MM.1S (cell line): ENCODE data around the gene TRAP1.

ENCODE experiments used
- DNase-seq: peaks from one replicate; pipeline ENCODE4 v3.0.0-alpha.2; 2015
- H2AFZ ChIP-seq: fragments of 300-600 bp; sonication (generic); 2 replicates; pipeline ENCODE4 v1.6.0; 2016; ENCODE audit warnings: antibody characterized with exemption, low read length
- H3F3A ChIP-seq: fragments of 300-600 bp; sonication (generic); 2 replicates; pipeline ENCODE4 v1.6.1; 2016; ENCODE audit warnings: mild to moderate bottlenecking, antibody characterized with exemption, low read length, moderate library complexity, mixed read lengths; ENCODE audit not compliant: insufficient read depth
- H3K27ac ChIP-seq: fragments of 300-600 bp; sonication (generic); 2 replicates; pipeline ENCODE4 v1.5.1; 2016; ENCODE audit warnings: mild to moderate bottlenecking, low read length
- H3K27me3 ChIP-seq: fragments of 300-600 bp; sonication (generic); replicated peaks from 2 replicates; pipeline ENCODE4 v1.6.0; 2016; ENCODE audit warnings: low read length; ENCODE audit not compliant: insufficient read depth
- H3K36me3 ChIP-seq: fragments of 300-600 bp; sonication (generic); replicated peaks from 2 replicates; pipeline ENCODE4 v1.6.1; 2016; ENCODE audit warnings: mild to moderate bottlenecking, low read length, mixed read lengths; ENCODE audit not compliant: insufficient read depth
- H3K4me1 ChIP-seq: fragments of 300-600 bp; sonication (generic); 2 replicates; pipeline ENCODE4 v1.6.1; 2016; ENCODE audit warnings: low read length, mixed read lengths
- H3K4me2 ChIP-seq: fragments of 300-600 bp; sonication (generic); 2 replicates; pipeline ENCODE4 v1.6.0; 2016; ENCODE audit warnings: low read depth, low read length
- H3K4me3 ChIP-seq: fragments of 300-600 bp; sonication (generic); 2 replicates; pipeline ENCODE4 v1.5.1; 2016; ENCODE audit warnings: low read length, mixed read lengths
- H3K79me2 ChIP-seq: fragments of 300-600 bp; sonication (generic); 2 replicates; pipeline ENCODE4 v1.6.1; 2016; ENCODE audit warnings: mixed run types, low read length, mixed read lengths
- H3K9ac ChIP-seq: fragments of 300-600 bp; sonication (generic); 2 replicates; pipeline ENCODE4 v1.6.1; 2016; ENCODE audit warnings: low read length, mixed read lengths
- H3K9me2 ChIP-seq: fragments of 300-600 bp; sonication (generic); replicated peaks from 2 replicates; pipeline ENCODE4 v1.6.1; 2016; ENCODE audit warnings: mild to moderate bottlenecking, low read length, mixed read lengths; ENCODE audit not compliant: insufficient read depth
- H3K9me3 ChIP-seq: fragments of 300-600 bp; sonication (generic); replicated peaks from 2 replicates; pipeline ENCODE4 v1.6.1; 2016; ENCODE audit warnings: mild to moderate bottlenecking, low read length, mixed read lengths; ENCODE audit not compliant: insufficient read depth
- H4K20me1 ChIP-seq: fragments of 300-600 bp; sonication (generic); 2 replicates; pipeline ENCODE4 v1.6.1; 2016; ENCODE audit warnings: mild to moderate bottlenecking, low read length, moderate library complexity, mixed read lengths; ENCODE audit not compliant: insufficient read depth
- EZH2 ChIP-seq: fragments of 300-600 bp; sonication (generic); optimal IDR thresholded peaks from 2 replicates; pipeline ENCODE3; 2017; ENCODE audit warnings: low read depth, mild to moderate bottlenecking, antibody characterized with exemption, low read length, mixed read lengths
- EZH2phosphoT487 ChIP-seq: fragments of 300-600 bp; sonication (generic); IDR thresholded peaks from 2 replicates; pipeline ENCODE4 v1.6.1; 2018; ENCODE audit warnings: antibody characterized with exemption, low read length
- TF ChIP-seq, protein P1 (sequence below): fragments of 300-600 bp; sonication (generic); IDR thresholded peaks from 2 replicates; pipeline ENCODE4 v1.5.1; 2016; ENCODE audit warnings: antibody characterized with exemption, low read length, mixed read lengths

TRAP1 gene

DNA sequence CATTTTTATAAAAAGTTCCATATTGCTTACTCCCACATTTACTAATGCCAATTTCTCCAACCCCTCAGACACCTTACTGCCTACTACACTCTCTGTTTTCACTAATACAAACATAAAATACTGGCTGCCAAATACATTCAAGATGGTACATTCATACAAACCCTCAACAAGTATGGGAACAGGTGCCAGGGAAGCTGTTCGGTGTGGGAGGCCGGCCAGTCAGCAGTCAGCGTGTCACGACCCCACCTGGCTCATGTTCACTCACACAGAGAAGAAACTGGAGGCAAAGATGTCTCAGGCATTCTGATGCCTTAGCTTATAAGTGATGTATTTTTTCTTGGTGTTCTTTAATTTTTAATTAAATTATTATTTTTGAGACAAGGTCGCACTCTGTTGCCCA, 42.4 kb upstream of the TRAP1 start:
- H3K27me3 ChIP-seq, result no peaks in the 10 kb centered on the region

DNA sequence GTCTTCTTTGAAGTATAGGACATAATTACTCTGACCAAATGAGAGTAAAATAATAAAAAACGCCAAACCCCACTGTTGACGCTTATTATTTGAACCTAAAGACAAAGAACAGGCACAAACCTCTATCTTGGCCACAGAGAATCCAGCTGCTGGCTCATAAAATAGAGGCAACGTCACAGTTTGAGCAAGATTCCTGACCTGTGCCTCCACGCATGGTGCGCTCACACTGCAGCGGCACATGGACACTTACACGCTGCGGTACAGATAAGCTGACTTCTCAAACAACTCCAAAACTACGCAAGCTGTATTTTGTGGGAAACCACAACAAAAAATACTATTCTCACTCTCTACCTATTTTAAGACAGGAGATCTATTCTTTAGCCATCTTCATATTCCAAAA, 38.8 kb upstream of the TRAP1 start:
- no peaks in the 10 kb centered on the region for H4K20me1 ChIP-seq
- H3K9ac ChIP-seq, result no peak overlapping the region
- H3K4me1 ChIP-seq, result no peaks in the 10 kb centered on the region
- H3F3A ChIP-seq, result no peaks in the 10 kb centered on the region
- DNase-seq, result no peak
- H3K9me3 ChIP-seq, result no peaks in the 10 kb centered on the region
- H3K4me2 ChIP-seq, result no peak overlapping the region
- no peaks in the 10 kb centered on the region for H3K9me2 ChIP-seq
- H3K4me3 ChIP-seq, result no peak overlapping the region
- TF ChIP-seq EZH2, result no peak
- TF ChIP-seq, protein P1, sequence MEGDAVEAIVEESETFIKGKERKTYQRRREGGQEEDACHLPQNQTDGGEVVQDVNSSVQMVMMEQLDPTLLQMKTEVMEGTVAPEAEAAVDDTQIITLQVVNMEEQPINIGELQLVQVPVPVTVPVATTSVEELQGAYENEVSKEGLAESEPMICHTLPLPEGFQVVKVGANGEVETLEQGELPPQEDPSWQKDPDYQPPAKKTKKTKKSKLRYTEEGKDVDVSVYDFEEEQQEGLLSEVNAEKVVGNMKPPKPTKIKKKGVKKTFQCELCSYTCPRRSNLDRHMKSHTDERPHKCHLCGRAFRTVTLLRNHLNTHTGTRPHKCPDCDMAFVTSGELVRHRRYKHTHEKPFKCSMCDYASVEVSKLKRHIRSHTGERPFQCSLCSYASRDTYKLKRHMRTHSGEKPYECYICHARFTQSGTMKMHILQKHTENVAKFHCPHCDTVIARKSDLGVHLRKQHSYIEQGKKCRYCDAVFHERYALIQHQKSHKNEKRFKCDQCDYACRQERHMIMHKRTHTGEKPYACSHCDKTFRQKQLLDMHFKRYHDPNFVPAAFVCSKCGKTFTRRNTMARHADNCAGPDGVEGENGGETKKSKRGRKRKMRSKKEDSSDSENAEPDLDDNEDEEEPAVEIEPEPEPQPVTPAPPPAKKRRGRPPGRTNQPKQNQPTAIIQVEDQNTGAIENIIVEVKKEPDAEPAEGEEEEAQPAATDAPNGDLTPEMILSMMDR, result no peak
- no peak for TF ChIP-seq EZH2phosphoT487
- 0 out of 2 replicates have a peak, but pooled peaks cover 7% of the 10 kb centered on the region for H3K79me2 ChIP-seq
- H3K36me3 ChIP-seq, result 0 out of 2 replicates have a peak, but pooled peaks cover 10% of the 10 kb centered on the region
- H2AFZ ChIP-seq, result no peak overlapping the region
- H3K27me3 ChIP-seq, result no peaks in the 10 kb centered on the region
- no peak overlapping the region for H3K27ac ChIP-seq

More for the DNA sequence above, 42.4 kb upstream of the TRAP1 start:
- H3K27ac ChIP-seq, result no peak overlapping the region
- no peaks in the 10 kb centered on the region for H3K79me2 ChIP-seq
- H4K20me1 ChIP-seq, result no peaks in the 10 kb centered on the region
- H3K9me3 ChIP-seq, result no peaks in the 10 kb centered on the region
- H3K4me3 ChIP-seq, result no peak overlapping the region
- 0 out of 2 replicates have a peak, but pooled peaks cover 10% of the 10 kb centered on the region for H3K36me3 ChIP-seq
- no peak overlapping the region for H2AFZ ChIP-seq
- H3K4me1 ChIP-seq, result no peaks in the 10 kb centered on the region
- no peak for DNase-seq
- no peaks in the 10 kb centered on the region for H3F3A ChIP-seq
- H3K9me2 ChIP-seq, result no peaks in the 10 kb centered on the region
- no peak overlapping the region for H3K4me2 ChIP-seq
- no peak overlapping the region for H3K9ac ChIP-seq
- TF ChIP-seq EZH2 (no peak), EZH2phosphoT487 (no peak)
- TF ChIP-seq, protein P1, result no peak

DNA sequence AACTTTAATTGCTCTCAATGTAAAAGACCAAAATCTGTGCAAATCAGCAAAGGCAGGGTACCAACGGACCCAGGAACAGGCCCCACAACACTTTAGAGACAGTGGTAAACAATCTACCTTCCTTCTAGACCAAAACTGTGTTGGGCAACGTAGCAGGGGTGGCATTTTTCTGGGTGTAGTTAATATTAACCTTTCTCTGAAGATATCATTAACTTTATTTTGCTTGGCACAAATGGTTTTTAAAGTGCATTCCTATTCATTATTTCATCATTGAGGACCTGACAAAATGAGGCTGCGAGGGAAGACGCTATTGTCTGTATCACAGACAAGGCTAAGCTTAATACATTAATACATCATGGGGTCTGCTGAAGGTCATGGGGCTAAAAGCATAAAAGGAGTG, 37.9 kb upstream of the TRAP1 start:
- TF ChIP-seq, protein P1, result no peak
- TF ChIP-seq EZH2, result no peak
- no peak for TF ChIP-seq EZH2phosphoT487
- Histone ChIP-seq H3K4me3 (no peak overlapping the region), H3K9me2 (no peaks in the 10 kb centered on the region), H3K27me3 (no peaks in the 10 kb centered on the region), H3K36me3 (0 out of 2 replicates have a peak, but pooled peaks cover 13% of the 10 kb centered on the region), H3K79me2 (0 out of 2 replicates have a peak, but pooled peaks cover 7% of the 10 kb centered on the region), H3F3A (no peaks in the 10 kb centered on the region), H3K27ac (no peak overlapping the region), H4K20me1 (no peaks in the 10 kb centered on the region), H3K9me3 (no peaks in the 10 kb centered on the region), H3K4me1 (no peaks in the 10 kb centered on the region), H3K9ac (no peak overlapping the region), H2AFZ (no peak overlapping the region), H3K4me2 (no peak overlapping the region)
- no peak for DNase-seq
